RPMI7951 (cell line): ENCODE measurements around the gene GAK. TPM values are rescaled to one million over a fixed set of nuclear protein-coding genes. Genes with fewer than 3 reads are reported as not detected.

Source experiments
- DNase-seq: peaks from one replicate; pipeline ENCODE4 v3.0.0-alpha.2; 2012; ENCODE audit warnings: low read depth
- total RNA-seq: library from RNA; depleted of rRNA; stranded (reverse); fragments of >200 nt; shearing (Covaris generic); gene quantifications from 2 replicates; pipeline ENCODE4 v1.2.3, GENCODE V29; 2014

The GAK gene
- total RNA-seq, 1 experiment from 2014 or later, result 23.1 TPM

DNA sequence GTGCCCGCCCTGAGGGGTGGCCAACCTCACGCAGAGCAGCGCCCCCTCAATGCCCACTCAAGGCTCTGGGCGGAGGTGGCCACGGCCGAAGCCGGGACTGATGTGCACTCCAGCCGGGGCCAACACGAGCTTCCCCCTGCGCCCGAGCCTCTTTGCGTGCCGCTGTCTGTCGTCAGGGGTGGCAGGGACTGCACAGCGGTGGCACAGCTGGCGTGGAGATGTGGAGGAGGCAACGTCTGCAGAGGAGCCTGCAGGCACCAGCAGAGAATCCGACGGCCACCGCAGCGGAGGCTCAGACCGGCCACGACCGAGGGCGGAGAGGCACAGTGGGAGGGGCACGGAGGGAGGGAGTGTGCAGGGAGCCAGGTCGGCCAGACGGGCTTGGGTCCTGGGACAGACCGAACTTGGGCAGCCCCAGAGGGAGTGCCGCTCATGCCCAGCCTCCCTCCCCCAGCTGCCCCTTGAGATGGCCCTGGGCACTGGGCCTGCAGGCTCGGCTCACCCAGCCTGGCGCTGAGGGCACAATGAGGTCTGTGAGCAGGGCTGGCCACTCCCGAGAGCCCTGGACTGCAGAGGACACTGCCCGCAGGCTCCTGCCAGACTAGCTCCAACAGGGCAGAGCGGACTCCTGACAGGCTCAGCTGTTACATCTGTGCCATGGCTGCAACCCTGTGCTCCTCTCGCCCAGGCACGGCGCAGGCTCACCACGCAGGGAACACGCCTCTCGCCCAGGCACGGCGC, 59.7 kb downstream of the GAK start:
- DNase-seq, result no peak

DNA sequence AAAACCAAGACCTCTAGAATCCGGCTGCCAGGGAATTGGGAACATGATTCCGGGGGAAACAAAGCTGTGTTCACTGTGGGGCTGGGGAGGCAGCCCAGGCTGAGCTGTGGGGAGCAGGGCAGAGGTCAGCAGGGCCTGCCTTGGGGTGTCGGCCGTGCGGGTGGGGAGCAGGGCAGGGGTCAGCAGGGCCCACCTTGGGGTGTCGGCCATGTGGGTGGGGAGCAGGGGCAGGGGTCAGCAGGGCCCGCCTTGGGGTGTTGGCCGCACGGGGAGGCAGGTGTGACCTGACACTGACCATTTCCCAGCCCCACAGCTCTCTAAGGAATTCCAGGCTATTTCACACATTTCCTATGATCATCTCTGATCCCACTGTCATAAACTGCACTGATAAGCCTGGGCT, 60.6 kb downstream of the GAK start:
- no peak for DNase-seq

GRCh38 chr4:870951-871350, 61.2 kb downstream of the GAK start:
- no peak for DNase-seq

DNA sequence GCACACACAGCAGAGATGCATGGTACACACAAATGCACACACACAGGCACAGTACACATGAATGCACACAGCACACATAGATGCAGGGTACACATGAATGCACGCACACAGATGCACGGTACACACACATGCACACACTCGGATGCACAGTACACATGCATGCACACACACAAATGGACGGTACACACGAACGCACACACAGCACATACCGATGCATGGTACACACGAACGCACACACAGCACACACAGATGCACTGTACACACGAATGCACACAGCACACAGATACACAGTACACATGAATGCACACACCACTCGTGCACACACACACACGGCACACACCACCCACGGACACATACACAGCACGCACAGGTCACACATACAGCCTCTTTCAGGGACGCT, 62.3 kb downstream of the GAK start:
- no peak for DNase-seq

- no peak for DNase-seq
These were observed 63.7 kb downstream of the GAK start for GRCh38 chr4:868421-868820.

DNA sequence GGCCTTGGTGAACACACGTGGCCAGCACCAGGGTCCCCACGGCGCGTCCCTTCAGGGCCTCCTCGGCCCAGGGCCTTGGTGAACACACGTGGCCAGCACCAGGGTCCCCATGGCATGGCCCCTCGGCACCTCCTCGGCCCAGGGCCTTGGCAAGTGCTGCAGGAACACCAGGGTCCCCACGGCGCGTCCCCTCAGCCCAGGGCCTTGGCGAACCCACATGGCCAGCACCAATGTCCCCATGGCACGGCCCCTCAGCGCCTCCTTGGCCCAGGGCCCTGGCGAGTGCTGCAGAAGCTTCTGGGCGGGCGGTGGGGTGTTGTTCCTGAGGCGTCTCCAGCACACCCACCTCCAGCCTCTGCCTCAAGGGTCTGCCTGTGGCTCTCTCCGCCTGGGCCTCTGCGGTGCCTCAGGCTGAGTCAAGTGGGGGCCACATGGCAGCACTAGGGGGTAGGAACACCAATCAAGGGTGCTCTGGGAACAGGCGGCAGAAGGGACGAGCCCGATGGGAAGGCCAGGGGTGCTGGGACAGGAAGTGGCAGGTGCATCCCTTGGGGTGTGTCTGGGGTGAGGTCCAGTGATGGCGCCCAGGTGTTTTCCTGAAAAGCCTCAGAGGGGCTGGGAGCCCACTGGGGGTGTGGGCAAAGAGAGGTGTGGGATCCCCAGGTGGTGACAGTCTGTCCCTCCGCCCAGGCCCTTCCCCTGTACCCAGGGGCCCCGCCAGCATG, 64.4 kb downstream of the GAK start:
- no peak for DNase-seq

DNA sequence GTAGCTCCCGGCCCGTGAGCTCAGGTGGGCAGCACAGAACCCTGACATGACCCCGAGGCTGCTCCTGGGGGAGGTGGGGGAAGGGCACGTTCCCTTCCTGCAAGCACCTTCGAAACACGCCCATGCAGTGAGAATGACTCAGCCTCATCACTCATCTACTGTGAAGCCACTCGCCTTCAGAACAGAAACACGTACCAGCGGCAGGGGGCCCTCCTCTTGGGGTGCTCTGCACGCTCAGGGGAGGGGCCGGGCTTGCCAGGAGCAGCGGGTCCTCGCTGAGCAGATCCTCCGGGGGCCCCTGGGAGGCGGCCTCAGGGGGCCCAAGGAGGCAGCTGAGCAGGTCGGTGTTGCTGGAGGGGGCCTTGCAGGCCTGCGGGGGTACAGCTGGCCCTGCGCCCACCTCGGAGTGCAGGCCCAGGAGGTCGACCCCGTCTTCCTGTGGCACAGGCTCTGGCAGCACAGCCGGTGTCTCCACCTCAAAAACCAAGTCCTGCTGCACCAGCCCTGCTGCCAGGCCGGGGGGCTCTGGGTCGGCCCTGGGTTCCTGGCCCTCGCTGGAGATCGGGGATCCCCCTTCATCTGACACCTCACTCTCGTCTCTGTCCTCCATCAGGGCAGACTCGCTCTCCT, 65.2 kb downstream of the GAK start:
- DNase-seq, result no peak

DNA sequence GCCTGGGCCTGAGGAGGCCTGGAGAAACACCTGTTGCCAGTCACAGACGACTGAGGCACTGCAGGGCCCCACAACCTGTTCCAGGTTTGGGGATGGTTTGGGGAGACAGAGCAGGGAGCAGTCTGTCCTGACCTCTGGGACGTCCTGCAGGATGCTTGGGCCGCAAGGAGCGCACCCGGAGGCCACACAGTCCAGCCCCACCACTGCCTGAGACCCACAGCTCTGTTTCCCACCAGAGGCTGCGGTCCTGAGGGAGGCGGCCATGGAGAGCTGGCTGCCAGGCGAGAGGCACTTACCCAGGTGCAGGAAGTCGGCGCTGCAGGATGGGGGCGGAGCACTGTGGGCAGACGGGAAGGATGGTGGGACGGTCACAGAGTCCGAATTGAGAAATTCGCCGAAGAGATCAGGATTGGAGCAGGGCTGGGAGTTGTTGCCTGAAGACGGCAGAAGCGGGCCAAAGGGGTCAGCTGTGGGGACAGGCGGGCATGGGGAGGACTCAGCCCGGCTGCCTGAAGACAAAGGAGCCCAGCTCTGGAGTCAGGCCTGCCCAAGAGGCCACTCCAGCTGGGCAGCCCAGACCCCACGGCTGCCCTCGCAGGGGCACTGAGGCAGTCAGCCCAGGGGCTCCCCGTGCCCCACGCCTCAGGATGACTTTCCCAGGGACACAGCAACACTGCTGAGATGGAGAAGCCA, 65.9 kb downstream of the GAK start:
- no peak for DNase-seq

DNA sequence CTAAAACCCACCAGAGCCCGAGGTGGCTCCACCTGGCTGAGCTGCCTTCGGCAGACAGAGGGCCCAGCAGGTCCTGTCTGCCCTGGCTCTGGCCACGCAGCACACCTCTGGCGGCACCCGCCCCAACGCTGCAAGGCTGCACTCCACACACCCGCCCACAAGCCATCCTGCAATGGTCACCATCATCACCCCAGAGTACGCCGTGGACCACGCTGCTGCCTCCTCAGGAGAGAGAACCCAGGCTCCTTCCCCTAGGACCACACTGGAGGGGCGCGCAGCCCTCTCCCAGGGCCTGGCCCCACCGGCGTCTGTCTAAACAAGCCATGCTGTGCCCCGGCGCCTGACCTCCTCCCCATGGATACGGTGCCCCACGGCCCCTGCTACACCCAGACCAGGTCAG, 66.5 kb downstream of the GAK start:
- no peak for DNase-seq

- DNase-seq, result no peak
These were observed 67.0 kb downstream of the GAK start for GRCh38 chr4:865121-865465.

DNA sequence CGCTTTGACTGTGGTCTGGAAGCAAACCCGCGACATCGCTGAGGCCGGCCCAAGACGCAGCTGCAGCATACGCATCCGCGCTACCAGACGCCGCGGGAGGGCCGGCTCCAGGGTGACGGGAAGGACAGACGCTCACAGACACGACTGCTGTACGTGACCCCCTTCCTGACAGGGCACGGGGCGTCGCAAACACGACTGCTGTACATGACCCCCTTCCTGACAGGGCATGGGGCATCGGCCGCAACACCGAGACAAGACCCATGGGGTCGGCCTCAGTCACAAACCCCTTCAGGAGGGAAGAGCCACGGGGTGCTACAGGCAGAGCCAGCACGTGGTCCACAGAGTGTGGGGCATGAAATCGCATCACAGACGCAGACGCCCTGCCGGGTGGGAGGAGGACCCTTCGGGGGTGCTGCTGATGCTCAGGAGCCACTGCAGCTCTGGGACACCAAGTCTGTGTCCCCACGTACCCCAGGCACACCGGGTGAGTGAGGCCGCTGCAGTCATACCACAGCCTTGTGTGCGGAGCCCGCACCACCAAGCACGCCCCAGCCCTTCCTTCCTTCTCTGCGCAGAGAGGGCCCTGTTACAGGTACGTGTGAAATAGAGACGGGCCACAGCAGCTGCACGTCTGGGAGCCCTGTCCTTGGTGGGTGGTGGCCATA, 67.5 kb downstream of the GAK start:
- DNase-seq, result no peak

GRCh38 chr4:860561-860960, 71.6 kb downstream of the GAK start:
- DNase-seq, result no peak

DNA sequence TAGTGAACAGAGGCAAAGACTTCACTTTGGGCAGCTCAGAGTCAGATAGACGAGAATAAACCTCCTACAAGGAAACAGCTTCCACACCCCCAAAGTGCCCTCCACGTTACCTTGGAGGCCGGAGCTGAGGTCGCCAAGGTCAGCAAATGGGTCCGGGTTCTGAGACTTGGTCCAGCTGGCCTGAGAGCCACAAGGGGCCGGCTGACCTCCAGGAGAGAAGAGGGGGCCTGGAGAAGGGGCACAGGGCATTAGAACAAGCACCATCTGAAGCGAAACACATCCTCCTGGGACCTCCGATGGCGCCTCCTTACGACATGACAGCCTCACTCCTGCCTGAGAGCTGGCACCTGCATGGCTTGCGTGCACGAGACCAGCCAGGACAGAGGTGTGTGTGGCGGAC, 72.6 kb downstream of the GAK start:
- DNase-seq, result no peak

- no peak for DNase-seq
These were observed 73.2 kb downstream of the GAK start for GRCh38 chr4:858831-859451.

DNA sequence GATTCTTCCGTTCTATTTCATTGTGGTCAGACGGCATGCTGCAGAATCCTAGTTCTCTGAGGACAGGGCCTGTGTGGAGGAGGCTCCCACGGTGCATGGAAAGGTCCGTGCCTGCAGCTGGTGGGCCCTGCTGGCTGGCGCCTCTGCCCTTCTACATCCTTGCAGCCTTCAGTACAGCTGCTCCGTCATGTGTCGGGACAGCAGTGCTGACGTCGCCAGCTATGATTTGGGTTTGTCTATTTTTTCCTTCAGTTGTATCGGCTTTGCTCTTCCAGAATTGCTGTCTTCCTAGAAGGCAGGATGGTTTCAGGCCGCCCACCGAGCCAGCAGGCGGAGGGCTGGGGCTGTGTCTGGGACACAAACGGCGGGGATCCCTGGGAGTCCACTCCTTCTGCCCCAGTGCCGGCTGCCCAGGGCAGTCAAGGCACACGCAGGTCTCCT, 74.1 kb downstream of the GAK start:
- no peak for DNase-seq

GRCh38 chr4:857461-857860, 74.7 kb downstream of the GAK start:
- DNase-seq, result no peak

DNA sequence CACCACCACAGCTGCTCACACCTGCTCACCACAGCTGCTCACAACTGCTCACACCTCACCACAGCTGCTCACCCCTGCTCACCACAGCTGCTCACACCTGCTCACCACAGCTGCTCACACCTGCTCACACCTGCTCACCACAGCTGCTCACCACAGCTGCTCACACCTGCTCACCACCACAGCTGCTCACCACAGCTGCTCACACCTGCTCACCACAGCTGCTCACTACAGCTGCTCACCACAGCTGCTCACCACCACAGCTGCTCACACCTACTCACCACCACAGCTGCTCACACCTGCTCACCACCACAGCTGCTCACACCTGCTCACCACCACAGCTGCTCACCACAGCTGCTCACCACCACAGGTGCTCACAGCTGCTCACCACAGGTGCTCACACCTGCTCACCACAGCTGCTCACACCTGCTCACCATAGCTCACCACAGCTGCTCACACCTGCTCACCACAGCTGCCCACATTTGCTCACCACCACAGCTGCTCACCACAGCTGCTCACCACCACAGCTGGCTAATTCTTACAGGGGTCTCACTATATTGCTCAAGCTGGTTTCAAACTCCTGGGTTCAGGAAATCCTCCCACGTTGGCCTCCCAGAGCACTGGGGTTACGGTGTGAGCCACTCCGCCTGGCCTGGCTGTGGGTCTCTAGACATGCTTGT, 75.8 kb downstream of the GAK start:
- DNase-seq, result no peak

- DNase-seq, result no peak
These were observed 76.3 kb downstream of the GAK start for GRCh38 chr4:855880-856224.

DNA sequence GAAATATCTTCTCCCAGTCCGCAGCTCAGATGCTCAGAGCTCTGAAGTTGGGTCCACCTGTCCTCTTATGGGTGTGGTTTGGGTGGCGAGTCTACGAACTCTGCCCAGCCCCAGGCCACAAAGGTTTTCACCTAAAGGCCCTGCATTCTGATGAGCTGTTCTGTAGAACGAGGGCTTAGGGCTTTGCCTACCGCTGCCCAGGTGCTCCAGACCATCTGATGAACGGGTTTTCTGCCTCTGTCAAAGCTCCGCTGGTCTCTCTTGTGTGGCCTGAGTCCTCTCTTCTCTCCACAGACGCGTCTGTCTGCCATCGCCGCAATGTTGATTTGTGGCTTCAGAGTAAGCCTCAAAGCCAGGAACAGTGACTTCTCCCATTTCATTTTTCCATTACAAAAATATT, 77.8 kb downstream of the GAK start:
- DNase-seq, result no peak

DNA sequence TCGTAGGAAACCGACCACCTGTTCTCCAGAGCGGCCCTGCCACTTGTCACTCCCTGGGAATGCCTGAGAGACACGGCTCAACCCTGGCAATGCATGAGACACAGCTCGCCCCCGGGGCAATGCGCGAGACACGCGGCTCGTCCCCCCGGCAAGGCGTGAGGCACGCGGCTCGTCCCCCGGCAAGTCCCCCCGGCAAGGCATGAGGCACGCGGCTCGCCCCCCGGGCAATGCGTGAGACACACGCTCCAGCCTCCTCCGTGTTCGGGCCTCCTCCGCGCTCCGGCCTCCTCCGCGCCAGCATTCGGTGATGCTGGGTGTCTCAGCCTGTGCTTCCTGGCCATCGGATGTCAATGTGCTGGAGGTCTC, 78.7 kb downstream of the GAK start:
- DNase-seq, result no peak
